HG02610 (cell line): ENCODE results near the gene CEP170.

Experiments
- ATAC-seq: cut with Tn5 transposase; IDR thresholded peaks from one replicate; pipeline ENCODE4 v1.9.1; 2021; ENCODE audit warnings: mild to moderate bottlenecking, moderate library complexity; ENCODE audit not compliant: unreplicated experiment

CEP170 gene

GRCh38 chr1:243268751-243269460, 13.8 kb upstream of the CEP170 start:
- no peak for ATAC-seq

DNA sequence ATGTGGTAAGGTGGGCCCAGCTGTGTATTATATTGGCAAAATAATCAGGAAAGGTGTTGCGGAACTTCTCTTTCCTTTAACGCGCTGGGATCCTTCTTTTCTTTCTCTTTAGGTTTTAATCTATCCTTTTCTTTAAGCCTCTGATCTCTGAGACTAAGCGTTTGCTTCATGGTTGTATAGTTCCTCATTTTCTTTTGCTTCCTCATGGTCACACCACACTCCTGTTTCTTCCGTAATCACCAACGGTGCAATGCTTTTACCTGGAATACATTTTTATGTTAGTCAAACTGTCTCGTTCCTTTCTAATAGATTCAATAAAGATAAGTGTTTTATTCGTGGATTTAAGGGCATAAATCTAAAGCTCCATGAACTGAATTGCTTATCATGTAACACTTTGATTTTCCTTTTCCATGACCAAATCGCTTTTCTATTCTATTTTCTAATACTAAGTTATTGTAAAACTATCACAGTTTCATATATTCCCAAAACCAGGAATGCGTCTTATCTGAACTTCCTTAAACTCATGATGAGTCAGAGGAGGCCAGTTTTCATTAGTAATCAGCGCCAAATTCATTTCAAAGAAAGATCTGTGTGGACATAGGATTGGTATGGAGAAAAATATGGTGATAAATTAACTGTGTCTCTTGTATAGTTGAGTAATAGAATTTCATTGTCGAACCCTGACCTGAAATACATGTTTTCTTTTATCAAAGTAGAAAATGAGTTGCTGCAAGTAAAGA, 13.0 kb upstream of the CEP170 start:
- no peak for ATAC-seq

DNA sequence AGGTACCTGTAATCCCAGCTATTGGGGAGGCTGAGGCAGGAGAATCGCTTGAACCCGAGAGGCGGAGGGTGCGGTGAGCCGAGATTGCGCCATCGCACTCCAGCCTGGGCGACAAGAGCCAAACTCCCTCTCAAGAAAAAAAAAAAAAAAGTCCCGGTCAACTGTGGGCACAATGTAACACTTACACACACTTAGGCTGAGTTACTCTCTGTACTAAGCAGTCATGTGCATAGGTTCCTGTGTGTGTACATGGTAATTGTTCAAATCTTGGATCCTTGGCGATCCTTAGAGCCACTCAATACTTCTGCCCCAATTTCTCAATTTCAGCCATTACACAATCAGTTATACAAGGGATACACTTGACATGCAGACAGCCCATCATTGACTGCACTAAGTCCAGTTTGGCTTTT, 12.4 kb upstream of the CEP170 start:
- ATAC-seq: no peak

DNA sequence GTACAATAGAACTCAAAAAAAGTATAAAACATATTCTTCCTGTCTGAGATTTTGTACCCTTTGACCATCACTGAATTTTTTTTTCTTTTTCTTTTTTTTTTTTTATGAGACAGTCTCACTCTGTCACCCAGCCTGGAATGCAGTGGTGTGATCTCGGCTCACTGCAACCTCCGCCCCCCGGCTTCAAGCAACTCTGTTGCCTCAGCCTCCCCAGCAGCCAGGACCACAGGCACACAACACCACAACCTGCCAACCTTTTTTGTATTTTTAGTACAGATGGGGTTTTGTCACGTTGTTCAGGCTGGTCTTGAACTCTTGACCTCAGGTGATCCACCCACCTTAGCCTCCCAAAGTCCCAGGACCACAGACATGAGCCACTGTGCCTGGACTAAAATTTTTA, 11.2 kb upstream of the CEP170 start:
- ATAC-seq: no peak

DNA sequence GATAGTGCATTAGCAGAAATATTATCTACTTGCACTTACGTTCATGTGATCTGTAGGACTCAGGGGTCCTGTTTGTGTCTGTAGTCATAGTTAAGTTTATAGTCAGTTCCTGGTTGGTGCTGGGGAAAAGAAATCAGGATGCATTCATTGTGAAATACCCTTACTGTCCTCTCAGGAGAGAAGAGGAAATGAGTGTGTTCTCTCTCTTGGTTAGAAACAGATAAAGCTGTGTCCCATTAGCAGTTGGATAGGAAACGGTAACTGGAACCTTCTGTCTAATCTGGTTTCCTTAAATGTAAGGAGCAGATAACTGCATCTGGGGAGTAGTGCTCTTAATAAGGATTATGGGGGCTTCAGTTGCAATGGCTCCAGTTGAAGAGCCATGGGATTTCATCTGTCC, 9.6 kb upstream of the CEP170 start:
- ATAC-seq: no peak

GRCh38 chr1:243261390-243261789, 6.3 kb upstream of the CEP170 start:
- no peak for ATAC-seq

GRCh38 chr1:243260221-243260880, 5.3 kb upstream of the CEP170 start:
- ATAC-seq: no peak

- ATAC-seq: no peak
Measured at GRCh38 chr1:243258731-243259130, 3.6 kb upstream of the CEP170 start.

DNA sequence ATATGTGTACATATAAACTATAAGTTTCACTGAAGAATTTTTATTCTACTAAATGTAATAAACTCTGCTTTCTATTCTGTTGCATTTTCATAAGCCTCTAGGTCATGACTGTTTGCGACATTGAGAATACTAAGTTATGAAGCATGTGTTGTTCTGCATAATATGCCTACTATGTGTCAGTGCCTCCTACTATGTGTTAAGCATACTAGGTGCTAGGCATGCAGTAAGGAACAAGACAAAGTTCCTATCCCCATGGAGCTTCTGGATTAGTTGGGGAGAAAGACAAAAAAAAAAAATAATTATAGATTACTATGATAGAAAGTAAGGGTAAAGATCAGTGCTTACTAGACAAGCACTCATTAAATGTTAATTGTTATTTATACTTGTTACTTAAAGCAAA, 2.1 kb upstream of the CEP170 start:
- no peak for ATAC-seq

GRCh38 chr1:243256590-243256989, 1.5 kb upstream of the CEP170 start:
- no peak for ATAC-seq

GRCh38 chr1:243255791-243256512, 871 bp upstream of the CEP170 start, which contains the start of gene SDCCAG8:
Gene SDCCAG8 (plus strand): TSS chr1:243256041. CDS start chr1:243256174, 133 bp downstream.
- peak; percentile 75 for ATAC-seq

DNA sequence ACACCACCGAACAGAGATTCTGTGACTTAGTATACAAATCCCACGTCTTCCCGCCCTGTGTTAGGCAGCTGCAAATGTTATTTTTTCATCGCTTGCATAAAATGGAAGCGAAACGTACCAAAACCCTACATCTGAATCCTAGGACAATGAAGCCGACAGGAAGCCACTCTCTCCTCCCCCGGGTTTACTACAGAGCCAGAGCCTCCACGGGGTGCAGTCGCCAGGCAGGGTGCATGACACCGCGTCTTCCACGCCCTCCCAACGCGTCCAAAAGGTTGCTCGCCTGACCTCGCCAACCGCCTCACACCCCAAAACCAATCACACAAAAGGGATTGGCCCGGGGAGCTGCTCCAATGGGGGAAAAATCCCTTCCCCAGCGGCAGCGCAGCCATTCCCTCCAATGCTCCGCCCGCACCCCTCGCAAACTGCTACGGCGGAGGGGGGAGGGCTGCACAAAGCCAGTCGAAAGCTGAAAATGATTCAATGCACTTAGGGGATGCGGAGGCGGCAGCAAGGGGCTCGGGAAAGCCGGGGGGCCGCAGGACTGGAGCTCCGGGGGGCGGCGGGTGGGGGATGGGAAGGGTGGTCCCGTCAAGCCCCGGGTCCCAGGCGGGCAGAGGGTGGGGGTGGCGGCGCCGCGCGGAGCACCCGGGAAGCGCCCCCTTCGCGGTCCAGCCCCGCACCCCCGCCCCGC, 701 bp downstream of the CEP170 start:
- peak; percentile 19 for ATAC-seq

- ATAC-seq: no peak
Measured at GRCh38 chr1:243253926-243254232, 1.2 kb downstream of the CEP170 start.

- no peak for ATAC-seq
Measured at GRCh38 chr1:243253211-243253925, 1.7 kb downstream of the CEP170 start.

DNA sequence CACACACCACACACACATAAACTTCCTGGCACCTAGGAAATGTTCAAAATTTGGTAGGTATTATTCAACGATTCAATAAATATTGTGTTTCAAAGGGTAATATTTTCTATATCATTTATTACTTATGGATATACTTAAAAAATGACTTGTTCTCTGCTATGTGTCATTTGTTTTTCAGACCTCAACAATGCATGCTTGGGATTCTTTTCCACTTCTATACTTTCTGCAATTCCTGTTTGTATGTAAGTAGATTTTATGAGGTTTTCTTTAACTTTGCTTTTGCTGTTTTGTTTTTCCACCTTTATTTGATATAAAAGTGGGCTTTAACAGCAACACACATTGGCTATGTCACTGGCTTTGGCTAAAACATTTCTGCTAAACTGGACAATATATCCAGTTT, 3.5 kb downstream of the CEP170 start:
- no peak for ATAC-seq

DNA sequence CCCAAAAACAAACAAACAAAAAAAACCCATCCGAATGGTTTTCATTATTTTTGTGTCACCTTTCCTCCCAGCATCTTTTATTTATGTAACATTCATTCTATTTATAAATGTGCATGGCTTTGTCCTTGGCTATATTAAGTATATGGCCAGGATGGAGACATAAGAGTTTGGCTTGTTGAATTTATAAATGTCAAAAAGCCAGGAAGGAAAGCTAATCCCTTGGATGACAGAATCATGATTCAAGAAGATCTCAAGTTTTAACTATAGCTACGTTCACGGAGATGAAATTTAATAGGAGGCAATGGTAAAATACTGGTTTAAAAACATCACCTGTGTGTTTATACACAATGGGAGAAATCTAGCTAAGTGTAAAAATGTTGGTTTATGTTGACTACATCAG, 5.0 kb downstream of the CEP170 start:
- ATAC-seq: no peak

DNA sequence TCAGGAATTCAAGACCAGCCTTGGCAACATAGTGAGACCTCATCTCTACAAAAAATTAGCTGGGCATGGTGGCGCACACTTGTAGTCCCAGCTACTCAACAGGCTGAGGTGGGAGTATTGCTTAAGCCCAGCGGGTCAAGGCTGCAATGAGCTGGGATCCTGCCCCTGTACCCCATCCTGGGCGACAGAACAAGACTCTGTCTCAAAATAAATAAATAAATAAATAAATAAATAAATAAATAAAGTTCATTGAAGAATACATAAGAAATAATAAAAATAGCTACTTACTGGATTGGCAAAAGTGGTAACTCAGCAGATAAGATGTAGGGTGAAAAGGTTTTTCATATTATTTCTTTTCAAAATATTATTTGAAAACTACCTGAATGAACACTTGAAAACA, 5.9 kb downstream of the CEP170 start:
- ATAC-seq: no peak

- no peak for ATAC-seq
Measured at GRCh38 chr1:243247901-243248300, 7.2 kb downstream of the CEP170 start.

DNA sequence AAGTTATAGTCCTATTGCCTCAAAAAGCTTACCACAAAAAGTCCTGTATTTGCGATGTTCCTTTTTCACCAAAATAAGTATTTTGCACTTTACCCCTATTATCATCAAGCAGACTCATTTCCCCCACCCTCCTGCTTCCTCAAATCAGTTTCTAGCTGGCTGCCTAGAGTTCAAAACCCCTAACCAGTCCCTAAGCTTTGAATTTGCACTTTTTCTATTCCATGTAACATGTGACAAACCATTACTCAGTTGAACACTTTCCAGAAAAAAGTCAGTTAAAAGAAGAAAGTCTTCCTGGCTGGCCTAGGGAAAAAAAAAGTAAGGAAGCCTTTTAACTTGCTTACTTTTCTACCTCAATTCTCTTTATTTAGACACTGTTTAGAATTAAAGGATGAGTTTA, 8.2 kb downstream of the CEP170 start:
- no peak for ATAC-seq

DNA sequence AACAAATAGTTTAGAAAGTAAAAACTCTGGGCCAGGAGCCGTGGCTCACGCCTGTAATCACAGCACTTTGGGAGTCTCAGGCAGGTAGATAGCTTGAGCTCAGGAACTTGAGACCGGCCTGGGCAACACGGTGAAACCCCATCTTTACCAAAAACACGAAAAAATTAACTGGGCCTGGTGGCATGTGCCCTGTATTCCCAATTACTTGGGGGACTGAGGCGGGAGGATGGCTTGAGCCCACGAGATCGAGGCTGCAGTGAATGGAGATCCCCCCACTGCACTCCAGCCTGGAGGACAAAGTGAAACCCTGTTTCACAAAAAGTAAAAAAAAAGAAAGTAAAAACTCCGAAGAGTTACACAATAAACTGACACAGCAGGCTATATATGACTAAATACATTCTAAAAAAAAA, 10.6 kb downstream of the CEP170 start:
- no peak for ATAC-seq
